Amygdala (tissue), 56 donors: Measurements from ENCODE around the gene CACNA2D1.

ENCODE experiments used
- DNase-seq, 56 donors: peaks; one replicate each; lab custom pipeline; 2025; lab: John Stamatoyannopoulos, UW

The CACNA2D1 gene

GRCh38 chr7:82293467-82293866 is 150.1 kb downstream of the CACNA2D1 start:
- no peak for DNase-seq

GRCh38 chr7:82291931-82292330 is 151.6 kb downstream of the CACNA2D1 start:
- DNase-seq = no peak

GRCh38 chr7:82289889-82290288 is 153.7 kb downstream of the CACNA2D1 start:
- no peak for DNase-seq

- DNase-seq = no peak
Observed at GRCh38 chr7:82289152-82289535, 154.4 kb downstream of the CACNA2D1 start.

GRCh38 chr7:82286798-82287140 is 156.8 kb downstream of the CACNA2D1 start:
- DNase-seq = no peak

DNA sequence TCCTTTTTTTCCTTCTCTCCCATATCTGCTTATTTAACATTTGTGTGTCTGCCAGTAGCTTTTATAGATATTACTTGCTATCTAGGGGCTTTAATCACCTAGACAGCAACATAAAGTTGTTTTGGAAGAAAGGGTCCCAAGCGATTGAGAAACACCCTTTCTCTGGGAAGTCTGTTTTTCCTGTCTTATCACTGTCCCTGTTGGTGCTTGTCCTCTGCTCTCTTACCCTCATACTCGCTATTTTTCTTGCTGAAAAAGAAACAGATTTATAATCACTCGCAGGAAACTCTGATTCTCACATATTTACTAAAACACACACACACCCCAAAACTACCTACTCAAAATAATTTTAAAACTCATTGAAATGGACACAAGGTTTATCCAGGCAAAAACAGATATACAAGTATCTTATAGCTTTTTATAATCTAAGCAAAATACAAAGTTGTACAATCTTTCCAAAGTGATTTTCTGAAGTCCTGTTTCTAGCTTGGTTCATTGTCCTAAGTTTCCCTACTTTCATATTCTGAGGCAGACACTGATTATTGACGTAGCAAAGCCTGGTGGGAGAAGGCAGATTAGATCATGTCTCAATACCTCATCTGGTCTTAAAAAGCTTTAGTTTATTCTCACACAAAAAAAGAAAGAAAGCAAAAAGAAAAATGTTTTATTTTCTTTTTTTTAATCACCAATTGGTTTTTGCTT is 157.3 kb downstream of the CACNA2D1 start:
- no peak for DNase-seq

GRCh38 chr7:82284936-82285519 is 158.5 kb downstream of the CACNA2D1 start:
- no peak for DNase-seq

DNA sequence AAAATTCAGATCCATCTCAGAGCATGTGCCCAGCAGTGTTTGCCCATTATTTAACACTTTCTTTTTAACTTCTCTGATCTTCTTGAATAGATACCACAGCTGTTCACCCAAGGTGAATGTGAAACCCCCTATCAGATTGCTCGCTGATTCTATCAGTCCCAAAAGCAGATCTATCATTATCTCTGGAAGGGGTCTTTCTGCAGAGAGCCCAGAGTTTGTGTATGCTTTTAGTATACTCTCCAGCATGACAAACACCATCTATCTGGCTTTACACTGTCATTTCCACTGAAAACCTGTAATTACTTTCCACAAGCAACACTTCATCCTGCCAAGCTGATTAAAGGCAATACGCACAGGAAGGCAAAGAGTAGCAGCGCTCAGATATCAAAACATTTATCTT is 168.2 kb downstream of the CACNA2D1 start:
- DNase-seq = no peak

DNA sequence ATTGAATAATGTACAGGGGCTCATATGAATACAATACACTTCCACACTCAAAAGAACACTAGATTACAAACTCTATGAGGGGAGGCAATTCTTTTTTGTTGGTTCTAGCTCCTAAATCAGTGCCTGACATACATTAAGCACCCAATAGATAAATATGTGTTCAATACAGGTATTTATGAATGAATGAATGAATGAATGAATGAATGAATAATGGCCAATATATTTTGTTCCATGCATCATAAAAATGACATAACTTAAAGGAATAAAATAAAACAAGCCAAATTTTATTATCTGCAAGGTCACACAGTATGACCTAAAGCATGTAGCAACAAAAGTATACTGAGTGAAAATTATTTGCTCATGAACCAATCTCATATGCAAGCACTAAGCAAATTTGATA is 168.9 kb downstream of the CACNA2D1 start:
- no peak for DNase-seq

- no peak for DNase-seq
Observed at GRCh38 chr7:82273886-82274285, 169.7 kb downstream of the CACNA2D1 start.

GRCh38 chr7:82270870-82271269 is 172.7 kb downstream of the CACNA2D1 start:
- no peak for DNase-seq

DNA sequence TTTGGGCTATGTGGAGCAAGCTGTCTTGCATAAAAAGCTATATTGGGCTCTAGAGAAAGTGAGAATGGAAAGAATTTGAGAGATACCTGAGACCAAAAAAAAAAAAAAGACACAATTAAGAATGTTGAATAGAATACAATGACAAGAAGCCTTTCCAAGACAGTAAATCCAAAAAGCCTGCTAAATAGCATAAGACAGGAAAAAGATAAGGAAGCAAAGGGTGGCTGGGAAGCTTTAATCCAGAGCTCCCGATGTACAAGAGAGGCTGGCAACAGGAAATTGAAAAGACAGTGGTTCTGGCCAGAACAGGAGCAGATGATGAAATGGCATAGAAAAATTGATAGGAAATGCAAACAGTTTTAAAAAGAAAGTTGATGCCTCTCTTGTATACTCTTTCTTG is 174.9 kb downstream of the CACNA2D1 start:
- no peak for DNase-seq

DNA sequence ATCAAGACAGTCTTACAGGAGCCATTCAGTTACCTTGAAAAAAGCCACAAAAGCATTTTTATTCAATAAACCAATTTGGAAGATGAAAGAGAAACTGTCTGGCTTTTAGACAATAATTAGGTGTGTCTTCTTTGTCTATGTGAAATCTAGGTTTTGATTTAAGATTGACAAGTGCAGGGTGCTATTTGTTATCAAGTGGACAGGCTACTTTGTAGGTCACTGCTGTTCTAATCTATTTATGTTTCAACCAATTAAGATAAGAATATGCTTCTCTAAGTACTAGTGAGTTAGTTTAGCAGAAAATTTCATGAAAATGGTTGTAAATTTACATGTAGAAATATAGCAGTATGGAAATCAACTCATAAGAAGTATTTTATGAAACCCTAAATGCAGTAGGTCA is 177.5 kb downstream of the CACNA2D1 start:
- no peak for DNase-seq

- DNase-seq = no peak
Observed at GRCh38 chr7:82264783-82265305, 178.7 kb downstream of the CACNA2D1 start.

DNA sequence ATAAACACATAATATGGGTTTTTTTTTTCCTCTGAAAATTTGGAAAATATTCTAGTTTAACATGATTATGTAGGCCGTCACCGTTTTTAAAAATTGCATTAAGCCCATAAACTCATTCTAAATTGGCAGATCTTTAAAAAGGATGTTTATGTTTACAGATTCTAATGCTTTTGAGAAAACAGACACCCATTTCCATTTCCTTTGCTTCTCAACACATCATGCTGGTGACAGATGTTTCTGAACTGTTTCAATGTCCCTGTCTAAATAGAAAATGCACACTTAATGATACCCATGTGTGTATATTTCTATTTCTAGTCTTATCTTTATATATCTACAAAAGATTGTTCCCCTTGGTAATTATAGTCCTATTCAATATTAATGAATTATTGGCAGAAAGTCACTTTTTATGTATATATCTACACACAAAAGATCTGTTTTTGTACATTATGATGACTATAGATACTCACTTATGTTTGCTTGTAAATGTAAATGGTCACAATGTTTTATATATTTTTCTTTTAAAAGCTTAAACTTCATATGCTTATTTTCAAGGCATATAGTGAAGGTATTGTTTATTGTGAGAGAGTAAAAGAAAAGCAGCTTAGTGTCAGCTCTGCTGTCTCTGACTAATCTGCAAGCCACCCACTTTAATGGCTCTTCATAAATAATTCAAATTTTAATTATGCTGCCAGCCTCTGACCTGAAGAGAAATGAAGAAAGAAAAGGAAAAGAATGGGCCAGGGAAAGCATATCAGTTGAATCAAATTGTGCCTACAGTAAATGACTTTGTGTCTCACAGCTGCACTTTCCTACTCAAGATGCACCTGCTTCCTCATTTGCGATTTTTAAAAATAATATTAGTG is 179.4 kb downstream of the CACNA2D1 start:
- DNase-seq = no peak

DNA sequence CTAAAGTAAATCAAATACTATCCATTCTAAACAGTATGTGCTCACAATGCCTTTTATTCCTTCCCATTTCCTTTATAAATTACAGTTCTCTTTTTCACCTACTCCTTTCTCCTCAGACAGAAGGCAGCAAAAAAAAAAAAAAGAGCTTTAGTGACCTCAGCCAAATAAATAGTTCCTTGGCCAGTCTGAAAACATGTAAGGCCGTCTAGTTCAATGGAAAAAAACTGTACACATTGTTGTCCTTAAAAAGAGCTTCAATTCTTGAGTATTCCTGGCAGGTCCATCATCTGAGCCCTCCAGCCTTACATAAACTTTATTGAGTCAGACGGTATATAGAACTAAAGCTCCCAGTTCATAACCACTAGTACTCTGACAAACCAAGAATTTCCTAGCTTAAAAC is 185.4 kb downstream of the CACNA2D1 start:
- no peak for DNase-seq

DNA sequence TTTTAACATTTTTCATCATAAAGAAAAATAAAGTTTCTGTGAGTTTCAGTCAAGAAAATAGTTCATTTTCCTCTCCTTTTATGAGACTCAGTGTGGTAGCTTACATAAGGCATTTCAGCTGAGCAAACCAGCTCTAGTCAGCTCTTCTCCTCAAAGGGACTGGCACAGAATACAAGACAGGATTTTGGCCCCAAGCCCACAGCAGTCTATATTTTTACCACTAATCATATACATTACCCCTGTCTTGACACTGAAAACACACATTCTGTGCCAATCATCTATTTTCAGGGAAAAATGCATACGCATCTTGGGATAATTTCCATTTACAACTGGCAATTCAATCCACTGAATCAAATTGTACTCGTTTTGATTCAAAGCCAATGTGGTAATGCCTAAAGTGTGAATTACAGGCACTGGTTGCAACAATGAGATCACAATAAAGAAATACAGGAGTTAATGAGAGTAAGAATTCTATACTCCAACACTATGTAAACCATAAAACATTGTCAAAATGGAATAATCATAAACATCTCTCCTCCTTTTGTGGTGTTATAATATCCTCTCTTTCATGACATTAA is 186.4 kb downstream of the CACNA2D1 start:
- DNase-seq = peak in 14 of 56 donors; percentile 1 to 41 (median 9)

DNA sequence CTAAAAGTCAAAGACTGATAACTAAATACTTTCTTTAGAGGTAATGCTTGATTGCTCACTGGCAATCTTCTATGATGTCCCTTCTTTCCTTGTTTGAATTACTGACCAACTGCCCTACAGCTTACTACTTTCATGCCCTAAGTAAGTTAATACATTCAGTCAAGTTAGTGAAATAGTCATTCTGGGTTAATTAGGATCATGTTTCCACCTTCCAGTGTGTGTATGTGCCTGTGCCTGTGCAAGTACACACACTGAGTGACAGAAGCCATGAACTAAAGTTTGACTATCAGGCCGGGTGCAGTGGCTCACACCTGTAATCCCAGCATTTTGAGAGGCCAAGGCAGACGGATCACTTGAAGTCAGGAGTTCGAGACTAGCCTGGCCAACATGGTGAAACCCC is 187.9 kb downstream of the CACNA2D1 start:
- no peak for DNase-seq

- DNase-seq = no peak
Observed at GRCh38 chr7:82250598-82250997, 193.0 kb downstream of the CACNA2D1 start.

DNA sequence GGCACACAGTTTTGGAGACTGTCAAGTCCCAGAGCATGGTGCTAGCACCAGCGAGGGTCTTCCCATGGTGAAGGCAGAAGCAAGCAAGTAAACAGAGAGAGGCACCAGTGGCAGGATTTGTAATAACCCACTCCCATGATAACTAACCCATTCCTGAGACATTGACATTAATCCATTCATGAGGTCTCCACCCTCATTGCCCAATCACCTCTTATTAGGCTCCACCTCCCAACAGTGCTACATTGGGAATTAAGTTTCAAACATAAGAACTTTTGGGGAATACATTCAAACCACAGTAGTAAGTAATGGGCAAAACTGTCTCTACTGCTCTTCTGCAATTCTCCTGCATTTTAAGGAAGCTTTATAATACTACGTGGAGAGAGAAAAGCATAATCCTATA is 193.6 kb downstream of the CACNA2D1 start:
- no peak for DNase-seq

GRCh38 chr7:82247814-82248433 is 195.7 kb downstream of the CACNA2D1 start:
- no peak for DNase-seq
